ENCODE measurements around the gene USP7. TPM values are rescaled to one million over a fixed set of nuclear protein-coding genes. Genes with fewer than 3 reads are reported as not detected.

The USP7 gene
- total RNA-seq, 1 experiment from 2014 or later = 228 TPM

DNA sequence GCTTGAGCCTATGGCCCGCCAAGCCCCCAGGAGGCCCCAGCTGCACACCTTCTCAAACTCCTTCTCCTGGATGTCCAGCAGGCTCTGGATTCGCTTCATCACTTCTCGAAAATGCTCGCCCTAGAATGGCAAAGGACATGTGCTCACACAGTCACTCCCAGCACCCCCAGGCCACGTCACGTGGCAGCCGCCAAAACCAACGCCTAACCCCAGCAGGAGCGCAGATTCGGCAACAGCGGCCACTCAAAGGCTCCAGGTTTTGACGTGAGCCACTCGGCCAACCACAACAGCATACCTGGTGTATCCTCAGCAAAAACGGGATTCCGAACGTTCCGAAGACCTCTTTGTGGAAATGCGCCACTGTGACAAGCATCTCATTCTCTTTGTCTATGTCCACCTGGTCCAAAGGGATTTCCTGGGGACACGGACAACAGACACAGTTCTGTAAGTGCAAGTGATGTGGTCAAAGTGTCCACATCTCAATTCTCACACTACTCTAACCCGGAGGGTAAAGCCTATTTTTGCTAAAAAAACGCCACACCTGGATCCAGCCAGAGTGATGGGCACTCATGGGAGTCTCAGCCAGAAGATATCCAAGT is 68.9 kb downstream of the USP7 start:
- no peaks in the 10 kb centered on the region for H3K9me3 ChIP-seq (ENCODE audit: low read depth, low read length, poor library complexity, severe bottlenecking)
- BruUV-seq (replicated peaks) = no TSS peak
- no peak overlapping the region for H3K27ac ChIP-seq (ENCODE audit: low read depth, low read length, poor library complexity, severe bottlenecking)
- no peaks in the 10 kb centered on the region for H3K27me3 ChIP-seq (replicated peaks; ENCODE audit: insufficient read depth, low read depth, low read length, poor library complexity)
- POLR2A ChIA-PET (ENCODE audit: low non-redundant PET) = no interaction called here
- H3K4me1 ChIP-seq (ENCODE audit: insufficient read depth, low read length, poor library complexity, severe bottlenecking) = no peaks in the 10 kb centered on the region
- no peak for TF ChIP-seq EZH2 (IDR thresholded peaks at IDR 0.05; ENCODE audit: borderline replicate concordance, low read depth, low read length, poor library complexity, severe bottlenecking)
- TF ChIP-seq, protein P1, sequence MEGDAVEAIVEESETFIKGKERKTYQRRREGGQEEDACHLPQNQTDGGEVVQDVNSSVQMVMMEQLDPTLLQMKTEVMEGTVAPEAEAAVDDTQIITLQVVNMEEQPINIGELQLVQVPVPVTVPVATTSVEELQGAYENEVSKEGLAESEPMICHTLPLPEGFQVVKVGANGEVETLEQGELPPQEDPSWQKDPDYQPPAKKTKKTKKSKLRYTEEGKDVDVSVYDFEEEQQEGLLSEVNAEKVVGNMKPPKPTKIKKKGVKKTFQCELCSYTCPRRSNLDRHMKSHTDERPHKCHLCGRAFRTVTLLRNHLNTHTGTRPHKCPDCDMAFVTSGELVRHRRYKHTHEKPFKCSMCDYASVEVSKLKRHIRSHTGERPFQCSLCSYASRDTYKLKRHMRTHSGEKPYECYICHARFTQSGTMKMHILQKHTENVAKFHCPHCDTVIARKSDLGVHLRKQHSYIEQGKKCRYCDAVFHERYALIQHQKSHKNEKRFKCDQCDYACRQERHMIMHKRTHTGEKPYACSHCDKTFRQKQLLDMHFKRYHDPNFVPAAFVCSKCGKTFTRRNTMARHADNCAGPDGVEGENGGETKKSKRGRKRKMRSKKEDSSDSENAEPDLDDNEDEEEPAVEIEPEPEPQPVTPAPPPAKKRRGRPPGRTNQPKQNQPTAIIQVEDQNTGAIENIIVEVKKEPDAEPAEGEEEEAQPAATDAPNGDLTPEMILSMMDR (conservative IDR thresholded peaks at IDR 0.05; ENCODE audit: low read depth, low read length) = no peak
- DNase-seq (ENCODE audit: low spot score) = no peak
- peaks cover 90% of the 10 kb centered on the region for H3K36me3 ChIP-seq (ENCODE audit: insufficient read depth, low read length, poor library complexity, severe bottlenecking)
- H3K4me3 ChIP-seq (ENCODE audit: low read depth, low read length, poor library complexity, severe bottlenecking) = no peak overlapping the region
- CTCF ChIA-PET = no interaction called here
- intact Hi-C loops (cut with micrococcal nuclease; ENCODE audit: unreplicated experiment) = no loop called here

DNA sequence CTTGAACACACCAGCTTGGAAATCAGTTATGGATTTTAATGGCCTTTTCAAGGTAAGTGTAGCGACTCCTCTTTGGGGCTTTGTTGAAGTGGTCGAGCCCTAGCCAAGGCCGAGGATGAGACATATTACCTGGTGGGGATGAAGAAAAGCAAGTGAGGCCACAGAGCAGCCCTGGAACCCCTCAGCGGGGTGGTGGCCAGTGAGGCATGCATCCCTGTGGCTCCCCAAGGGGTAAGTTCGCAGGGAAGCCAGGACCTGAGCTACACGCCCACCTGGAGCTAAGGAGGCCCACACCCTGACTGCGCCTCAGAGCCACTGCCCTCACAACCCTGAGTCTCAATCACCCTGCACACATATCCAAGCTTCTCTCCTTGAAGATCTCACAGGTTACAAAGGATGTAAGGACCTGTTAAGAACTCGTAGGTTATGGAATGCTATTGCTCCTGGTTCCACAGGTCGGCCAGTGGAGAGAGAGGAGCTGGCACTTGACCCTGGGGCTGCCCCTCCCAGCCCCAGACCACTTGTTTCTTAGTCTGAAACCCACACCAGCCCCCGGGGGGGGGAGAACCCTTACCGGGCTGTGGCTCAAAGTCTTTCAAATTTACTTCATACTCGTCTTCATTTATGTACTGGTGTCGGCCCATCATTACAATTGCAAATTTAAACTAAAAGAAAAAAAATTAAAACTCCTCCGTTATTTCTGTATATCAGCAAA is 69.6 kb downstream of the USP7 start:
- no TSS peak for BruUV-seq (replicated peaks)
- TF ChIP-seq, protein P1 (conservative IDR thresholded peaks at IDR 0.05; ENCODE audit: low read depth, low read length) = no peak
- no peak for TF ChIP-seq EZH2 (IDR thresholded peaks at IDR 0.05; ENCODE audit: borderline replicate concordance, low read depth, low read length, poor library complexity, severe bottlenecking)
- intact Hi-C loops (cut with micrococcal nuclease; ENCODE audit: unreplicated experiment) = no loop called here
- ChIA-PET CTCF (no interaction called here), POLR2A (ENCODE audit: low non-redundant PET) (no interaction called here)
- no peaks in the 10 kb centered on the region for H3K9me3 ChIP-seq (ENCODE audit: low read depth, low read length, poor library complexity, severe bottlenecking)
- H3K27ac ChIP-seq (ENCODE audit: low read depth, low read length, poor library complexity, severe bottlenecking) = peak overlapping the region; percentile 5
- H3K4me3 ChIP-seq (ENCODE audit: low read depth, low read length, poor library complexity, severe bottlenecking) = no peak overlapping the region
- H3K27me3 ChIP-seq (replicated peaks; ENCODE audit: insufficient read depth, low read depth, low read length, poor library complexity) = no peaks in the 10 kb centered on the region
- H3K4me1 ChIP-seq (ENCODE audit: insufficient read depth, low read length, poor library complexity, severe bottlenecking) = no peaks in the 10 kb centered on the region
- DNase-seq (ENCODE audit: low spot score) = no peak
- peaks cover 90% of the 10 kb centered on the region for H3K36me3 ChIP-seq (ENCODE audit: insufficient read depth, low read length, poor library complexity, severe bottlenecking)

DNA sequence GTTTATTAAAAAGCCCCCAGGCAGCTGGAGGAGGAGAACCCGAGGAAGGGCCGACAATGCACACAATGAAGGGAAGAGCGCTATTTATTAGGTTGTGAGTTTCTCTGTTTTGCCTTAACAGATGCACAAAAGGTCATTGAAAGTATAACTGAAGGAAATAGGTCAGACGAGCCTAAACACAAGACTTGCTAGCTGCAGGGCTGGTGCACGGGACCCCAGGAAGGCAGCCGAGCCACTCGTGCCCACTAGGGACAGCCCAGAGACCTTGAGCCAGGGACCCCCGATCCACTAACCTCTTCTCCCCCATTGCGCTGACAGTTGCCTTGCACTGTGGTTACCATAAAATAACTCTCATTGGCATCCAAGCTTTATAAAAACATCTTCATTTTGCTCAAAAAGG is 70.3 kb downstream of the USP7 start:
- POLR2A ChIA-PET (ENCODE audit: low non-redundant PET) = no interaction called here
- CTCF ChIA-PET = no interaction called here

More for the DNA sequence above, 70.3 kb downstream of the USP7 start:
- DNase-seq (ENCODE audit: low spot score) = no peak
- TF ChIP-seq, protein P1 (conservative IDR thresholded peaks at IDR 0.05; ENCODE audit: low read depth, low read length) = no peak
- TF ChIP-seq EZH2 (IDR thresholded peaks at IDR 0.05; ENCODE audit: borderline replicate concordance, low read depth, low read length, poor library complexity, severe bottlenecking) = no peak
- no peaks in the 10 kb centered on the region for H3K9me3 ChIP-seq (ENCODE audit: low read depth, low read length, poor library complexity, severe bottlenecking)
- no peaks in the 10 kb centered on the region for H3K4me1 ChIP-seq (ENCODE audit: insufficient read depth, low read length, poor library complexity, severe bottlenecking)
- TSS peak; percentile 61 for BruUV-seq (replicated peaks)
- H3K4me3 ChIP-seq (ENCODE audit: low read depth, low read length, poor library complexity, severe bottlenecking) = no peak overlapping the region
- peaks cover 84% of the 10 kb centered on the region for H3K36me3 ChIP-seq (ENCODE audit: insufficient read depth, low read length, poor library complexity, severe bottlenecking)
- intact Hi-C loops (cut with micrococcal nuclease; ENCODE audit: unreplicated experiment) = no loop called here
- H3K27ac ChIP-seq (ENCODE audit: low read depth, low read length, poor library complexity, severe bottlenecking) = peak overlapping the region; percentile 5
- no peaks in the 10 kb centered on the region for H3K27me3 ChIP-seq (replicated peaks; ENCODE audit: insufficient read depth, low read depth, low read length, poor library complexity)
